HG02588 (cell line): ENCODE data around the gene CHCHD6.

Source experiments
- ATAC-seq: cut with Tn5 transposase; IDR thresholded peaks from one replicate; pipeline ENCODE4 v1.9.1; 2021; ENCODE audit warnings: mild to moderate bottlenecking, moderate library complexity; ENCODE audit not compliant: unreplicated experiment

The CHCHD6 gene

DNA sequence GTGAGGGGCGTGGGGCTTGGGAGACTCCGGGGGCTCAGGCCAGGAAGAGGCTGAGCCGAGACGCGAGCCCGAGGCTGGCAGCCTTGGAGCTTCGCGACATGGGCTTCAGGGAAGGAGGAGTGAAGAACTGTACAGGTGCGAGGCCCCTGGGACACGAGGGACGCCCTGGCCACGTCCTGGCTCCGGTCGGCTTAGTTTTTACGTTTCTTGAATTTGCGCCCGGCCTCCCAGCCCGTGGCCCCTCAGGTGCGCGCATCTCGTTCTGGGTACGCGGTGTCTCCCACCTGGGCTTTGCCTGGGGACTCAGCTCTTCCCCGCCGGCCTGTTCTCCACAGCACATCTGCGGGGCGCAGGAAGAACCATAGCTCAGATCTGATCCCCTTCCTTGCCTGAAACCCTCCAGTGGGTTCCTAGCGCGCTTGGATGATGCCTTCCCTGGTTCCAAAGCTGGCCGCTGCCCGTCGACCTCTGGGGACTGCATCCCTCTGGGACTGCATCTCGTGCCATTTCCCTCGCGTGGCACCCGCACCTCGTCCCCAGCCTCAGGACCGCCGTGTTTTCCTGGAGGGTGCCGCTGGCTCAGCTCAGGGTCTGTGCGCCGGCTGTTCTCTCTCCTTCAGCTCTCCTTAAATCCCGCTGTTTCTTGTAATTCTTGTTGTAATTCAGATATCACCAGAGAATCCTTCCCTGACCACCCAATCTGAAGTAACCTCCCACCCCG, 614 bp downstream of the CHCHD6 start:
- ATAC-seq = no peak

DNA sequence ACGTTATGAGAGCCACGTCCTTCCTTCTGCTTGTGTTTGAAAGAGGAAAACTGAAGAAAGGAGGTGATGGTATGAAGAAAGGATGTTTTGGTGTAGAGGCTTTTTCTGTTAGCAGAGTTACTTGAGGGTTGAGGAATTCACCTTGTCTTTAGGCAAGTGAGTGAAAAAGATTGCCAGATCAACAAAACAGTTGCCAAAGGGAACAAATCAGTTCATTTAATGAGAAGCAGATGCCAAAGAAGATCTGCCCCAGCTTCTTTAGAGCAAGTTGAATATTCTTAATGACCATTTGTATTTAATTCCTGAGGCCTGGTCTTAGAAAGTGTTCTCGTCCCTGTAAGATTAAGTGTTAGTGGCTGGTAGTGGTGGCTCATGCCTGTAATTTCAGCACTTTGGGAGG, 2.6 kb downstream of the CHCHD6 start:
- no peak for ATAC-seq

DNA sequence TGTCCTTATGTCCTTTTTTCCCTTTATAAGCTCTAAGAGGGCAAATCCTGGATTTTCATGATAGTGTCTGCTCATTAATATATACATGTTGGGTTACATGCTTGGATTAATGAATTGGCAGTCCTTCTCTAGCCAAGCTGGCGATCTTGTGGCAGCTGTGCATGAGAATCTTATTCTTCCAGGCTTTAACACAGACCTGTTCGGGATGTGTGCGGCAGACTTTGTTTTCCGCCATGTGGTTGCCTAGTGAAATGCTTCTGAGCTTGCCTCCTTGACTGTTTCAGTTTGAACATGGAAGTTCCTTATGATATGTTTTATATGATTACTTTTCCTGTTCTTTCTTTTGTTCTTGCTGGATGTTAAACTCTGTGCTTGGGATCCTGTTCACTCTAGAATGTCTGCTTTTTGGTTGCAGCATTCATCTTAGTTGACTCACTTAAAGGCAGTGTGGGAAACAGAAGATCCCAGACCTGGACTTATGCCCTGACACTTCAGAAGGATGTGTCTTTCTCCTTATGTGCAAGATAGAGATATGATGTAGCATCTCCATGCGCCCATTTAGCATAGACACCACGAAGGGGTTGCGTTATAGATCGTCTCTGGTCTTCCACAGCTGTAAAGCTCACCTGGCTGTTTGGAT, 7.2 kb downstream of the CHCHD6 start:
- no peak for ATAC-seq

DNA sequence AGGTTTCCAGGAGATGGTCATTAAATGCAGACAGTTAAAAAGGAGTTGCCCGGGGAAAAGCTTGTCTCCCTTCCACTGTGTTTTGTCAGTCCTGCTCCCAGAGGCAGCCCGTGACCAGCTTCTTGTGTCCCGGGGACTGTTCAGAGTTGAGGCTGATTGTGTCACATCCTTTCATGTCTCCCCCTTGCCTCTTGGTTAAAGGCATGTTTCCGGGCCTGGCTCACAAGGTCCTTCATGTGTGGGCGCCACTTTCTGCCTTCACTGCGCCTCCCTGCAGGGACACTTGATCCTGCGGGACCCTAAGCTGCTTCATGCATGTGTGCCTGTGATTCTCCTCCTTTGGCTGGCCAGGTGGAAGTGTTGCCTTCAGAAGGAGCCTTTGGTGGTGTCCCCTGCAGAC, 9.2 kb downstream of the CHCHD6 start:
- no peak for ATAC-seq

DNA sequence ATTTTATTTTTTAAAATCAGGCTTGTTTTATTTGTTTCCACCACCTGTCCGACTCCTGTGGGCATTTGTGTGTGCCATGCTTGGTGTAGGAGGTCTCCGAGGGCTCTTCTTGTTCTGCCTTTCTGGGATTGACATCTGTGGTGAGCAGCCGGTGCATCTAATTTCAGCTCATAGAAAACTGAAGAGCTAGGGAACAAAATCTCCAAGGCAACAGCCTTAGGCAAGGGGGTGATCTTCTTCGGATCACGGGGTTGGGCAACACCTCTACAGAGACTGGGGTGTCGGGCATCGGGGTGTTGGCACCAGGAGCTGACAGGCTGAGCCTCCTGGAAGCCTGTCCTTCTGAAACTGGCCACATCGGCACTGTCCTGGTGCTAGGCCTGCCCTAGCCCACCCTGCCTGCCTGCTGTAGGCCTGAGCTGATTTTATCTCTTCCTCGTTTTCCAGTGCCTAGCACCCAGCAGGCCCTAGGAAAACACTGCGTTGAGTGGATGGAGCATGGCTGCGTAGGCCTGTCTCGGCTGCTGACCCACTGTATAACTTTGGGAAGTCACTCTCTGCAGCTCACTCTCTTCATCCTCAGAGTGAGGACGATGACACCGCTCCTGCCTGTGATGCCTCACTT, 10.3 kb downstream of the CHCHD6 start:
- ATAC-seq = no peak

DNA sequence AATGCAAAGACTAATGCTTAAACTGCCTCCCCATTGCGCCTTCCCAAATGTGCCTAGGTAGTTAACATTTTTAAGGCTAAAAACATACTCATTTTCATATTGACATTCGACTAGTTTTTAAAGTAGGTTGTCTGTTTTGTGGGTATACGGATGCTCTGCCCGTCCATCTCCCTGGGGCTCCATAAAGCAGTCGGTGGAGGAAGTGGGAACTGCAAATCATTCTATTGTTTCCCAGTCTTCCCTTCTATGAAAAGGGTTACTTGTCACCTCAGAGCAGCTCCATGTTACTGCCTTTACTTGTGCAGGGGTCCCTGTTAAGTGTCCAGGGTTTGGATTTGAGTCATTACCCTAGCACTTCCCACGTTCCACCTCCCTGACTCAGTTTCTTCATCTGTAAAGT, 10.9 kb downstream of the CHCHD6 start:
- no peak for ATAC-seq

DNA sequence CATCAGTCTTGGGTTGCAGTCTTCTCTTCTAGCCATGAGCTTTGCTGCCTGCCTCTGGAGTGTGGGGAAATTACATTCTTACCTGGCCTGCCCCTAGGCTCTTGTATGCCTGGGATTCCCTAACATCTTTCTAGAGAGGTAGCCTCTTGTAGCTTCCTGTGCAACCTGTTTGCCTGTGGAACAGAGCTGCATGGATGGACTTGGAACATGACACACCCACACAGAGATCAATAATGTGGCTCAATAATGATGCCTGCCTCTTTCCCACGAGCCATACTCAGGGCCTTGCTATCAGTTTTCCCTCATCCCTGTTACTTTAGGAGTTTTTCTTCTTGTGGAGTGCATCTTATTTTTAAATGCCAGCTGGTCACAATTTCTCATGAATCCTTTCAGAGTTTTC, 11.4 kb downstream of the CHCHD6 start:
- ATAC-seq = no peak

- no peak for ATAC-seq
These were observed 12.0 kb downstream of the CHCHD6 start for GRCh38 chr3:126716057-126716456.

DNA sequence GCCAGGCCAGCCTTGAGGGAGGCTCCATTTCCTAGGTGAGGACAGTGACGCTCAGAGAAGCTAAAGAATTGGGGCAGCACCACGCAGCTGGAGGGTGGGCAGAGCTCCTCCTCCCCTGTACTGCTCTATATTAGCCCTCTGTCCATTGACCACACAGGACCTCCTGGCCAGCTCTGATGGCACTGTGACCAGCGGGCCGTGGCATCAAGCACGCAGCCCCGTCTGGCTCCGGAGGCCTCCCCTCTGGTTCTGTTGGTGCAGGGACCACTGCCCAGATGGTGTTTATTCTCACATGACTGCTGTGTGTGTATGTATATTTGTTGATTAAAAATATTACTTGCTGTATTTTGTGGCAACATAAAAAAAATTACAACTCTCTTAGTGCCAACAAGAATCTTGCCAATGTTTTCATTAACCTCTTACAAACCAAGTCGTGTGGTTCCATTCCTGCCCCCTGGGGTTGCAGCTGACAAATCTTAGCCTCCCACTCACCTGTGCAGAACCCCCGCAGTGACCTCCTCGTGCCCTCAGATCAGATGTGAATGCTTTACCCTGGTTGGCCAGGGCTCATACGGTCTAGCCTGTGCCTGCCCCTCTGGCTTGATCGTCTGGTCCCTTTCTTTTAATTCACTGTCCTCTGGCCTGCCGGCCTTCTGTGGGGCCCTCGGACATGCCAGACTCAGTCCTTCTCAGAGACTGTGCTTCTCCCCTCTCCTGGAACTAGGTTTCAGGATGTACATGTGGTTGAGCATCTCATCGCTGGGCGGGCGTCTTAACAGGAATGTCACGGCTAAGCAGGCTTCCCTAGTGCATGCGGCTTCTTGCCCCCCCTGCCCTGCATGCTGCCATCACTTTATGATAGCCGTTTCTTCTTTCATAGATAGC, 14.8 kb downstream of the CHCHD6 start:
- no peak for ATAC-seq

DNA sequence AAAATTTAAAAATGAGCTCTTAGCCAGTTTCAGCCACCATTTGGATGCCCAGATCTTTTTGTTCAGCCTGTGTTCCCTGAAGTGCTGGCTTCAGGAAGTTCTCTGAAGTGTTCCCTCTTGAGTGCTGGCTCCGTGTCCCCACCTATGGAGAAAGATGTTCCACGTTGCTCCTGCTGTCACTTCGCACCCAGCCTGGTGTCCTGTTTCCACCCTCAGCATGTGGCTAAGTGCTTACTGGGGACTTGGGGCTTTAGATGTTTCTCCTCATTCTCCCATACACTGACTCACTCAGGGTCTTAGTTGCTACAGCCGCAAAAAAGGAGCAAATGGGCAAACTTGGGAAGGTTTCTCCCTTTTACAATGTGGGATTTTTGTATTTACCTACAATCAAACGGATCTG, 16.6 kb downstream of the CHCHD6 start:
- ATAC-seq = no peak

DNA sequence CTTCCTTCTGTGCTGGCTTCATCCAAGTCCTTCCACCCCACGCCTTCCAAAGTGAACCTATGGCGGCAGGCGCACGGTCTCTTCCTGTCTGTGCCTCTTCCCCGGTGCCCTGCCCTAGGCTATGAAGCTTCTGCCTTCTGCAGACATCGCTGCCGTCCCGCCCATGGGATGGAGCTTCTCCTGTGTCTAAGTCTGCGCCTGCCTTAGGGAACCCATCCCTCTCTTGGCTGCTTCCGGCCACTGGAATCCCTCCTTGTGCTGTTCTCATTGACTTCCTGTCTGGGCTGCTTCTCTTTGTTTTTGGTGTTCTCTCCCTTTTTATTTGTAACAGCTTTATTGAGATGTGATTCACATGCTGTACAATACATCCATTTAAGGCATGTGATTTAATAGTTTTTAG, 17.2 kb downstream of the CHCHD6 start:
- no peak for ATAC-seq

GRCh38 chr3:126723237-126723636, 19.2 kb downstream of the CHCHD6 start:
- ATAC-seq = no peak

GRCh38 chr3:126723801-126724200, 19.8 kb downstream of the CHCHD6 start:
- no peak for ATAC-seq

- ATAC-seq = no peak
These were observed 24.6 kb downstream of the CHCHD6 start for GRCh38 chr3:126728680-126729079.

GRCh38 chr3:126730376-126730775, 26.3 kb downstream of the CHCHD6 start:
- no peak for ATAC-seq

GRCh38 chr3:126731044-126731443, 27.0 kb downstream of the CHCHD6 start:
- ATAC-seq = no peak

DNA sequence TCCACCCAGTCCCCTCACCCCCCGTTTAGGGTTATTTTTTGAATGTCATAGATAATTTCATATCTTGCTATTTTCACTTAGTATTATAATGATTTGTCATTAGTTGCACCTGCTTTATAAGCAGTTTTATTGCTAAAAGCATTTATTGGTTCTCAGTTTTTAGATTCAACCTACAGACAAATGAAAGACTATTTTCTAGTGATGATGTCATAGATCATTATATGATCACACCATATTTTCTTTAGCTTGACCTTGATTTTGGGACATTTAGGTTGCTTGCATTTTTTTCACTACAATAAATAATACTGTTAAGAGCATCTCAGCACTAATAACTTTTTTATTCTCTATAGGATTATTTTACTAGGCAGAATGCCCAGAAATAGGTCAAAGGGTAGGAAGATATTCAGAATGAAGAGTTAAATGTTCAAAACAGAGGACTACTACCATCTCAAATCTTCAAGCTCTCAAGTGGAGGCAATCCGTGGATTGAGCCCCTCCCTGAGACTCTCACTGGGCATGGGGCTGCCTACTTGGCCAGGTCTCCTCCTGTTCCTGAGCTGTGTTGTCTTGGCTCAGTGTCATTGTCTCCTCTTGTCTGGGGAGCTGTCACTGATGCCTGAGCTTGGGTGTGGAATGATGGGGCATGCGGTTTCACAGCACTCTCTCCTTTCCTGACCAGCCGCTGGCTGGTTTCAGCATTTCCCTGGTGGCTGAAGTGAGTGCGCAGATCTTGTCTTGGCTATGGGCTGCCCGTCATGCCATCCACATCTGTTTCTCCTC, 28.4 kb downstream of the CHCHD6 start:
- no peak for ATAC-seq

- ATAC-seq = no peak
These were observed 29.0 kb downstream of the CHCHD6 start for GRCh38 chr3:126733061-126733430.

DNA sequence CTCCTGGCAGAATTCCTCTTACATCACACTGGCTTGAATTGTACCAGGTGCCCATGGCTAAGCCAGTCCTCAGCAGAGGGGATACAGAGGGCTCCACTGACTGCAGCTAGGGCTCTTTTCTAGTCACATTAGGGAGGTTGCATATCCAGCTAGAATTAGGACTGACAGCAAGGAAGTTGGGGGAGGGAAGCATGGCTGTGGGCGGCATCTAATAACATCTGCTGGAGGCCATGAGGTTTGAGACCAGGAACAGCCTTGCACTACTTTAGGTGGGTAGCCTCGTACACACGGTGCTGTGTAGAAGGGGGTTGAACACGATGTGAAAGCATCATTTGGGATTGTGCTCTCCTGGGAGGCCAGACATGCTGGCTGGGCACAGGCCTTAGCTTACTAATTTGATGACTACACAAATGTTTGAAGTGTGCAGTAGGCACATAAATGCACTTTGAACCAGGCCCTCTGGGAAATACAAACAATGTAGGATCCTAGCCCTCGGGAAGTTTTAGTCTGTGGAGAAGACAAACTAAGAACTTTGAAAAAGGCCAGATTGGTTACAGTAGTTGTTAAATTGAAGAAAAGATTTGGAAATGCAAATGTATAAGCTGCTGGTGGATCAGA, 30.2 kb downstream of the CHCHD6 start:
- no peak for ATAC-seq

GRCh38 chr3:126737527-126737926, 33.5 kb downstream of the CHCHD6 start:
- no peak for ATAC-seq
